Measurements from ENCODE around the gene CAMTA1. TPM values are rescaled to one million over a fixed set of nuclear protein-coding genes. Genes with fewer than 3 reads are reported as not detected.
"Not testable (repeated sequence)": the region's sequence is repeated elsewhere in the genome, so short reads cannot be mapped to it uniquely, and the experiment has no call there.

Gene CAMTA1, protein sequence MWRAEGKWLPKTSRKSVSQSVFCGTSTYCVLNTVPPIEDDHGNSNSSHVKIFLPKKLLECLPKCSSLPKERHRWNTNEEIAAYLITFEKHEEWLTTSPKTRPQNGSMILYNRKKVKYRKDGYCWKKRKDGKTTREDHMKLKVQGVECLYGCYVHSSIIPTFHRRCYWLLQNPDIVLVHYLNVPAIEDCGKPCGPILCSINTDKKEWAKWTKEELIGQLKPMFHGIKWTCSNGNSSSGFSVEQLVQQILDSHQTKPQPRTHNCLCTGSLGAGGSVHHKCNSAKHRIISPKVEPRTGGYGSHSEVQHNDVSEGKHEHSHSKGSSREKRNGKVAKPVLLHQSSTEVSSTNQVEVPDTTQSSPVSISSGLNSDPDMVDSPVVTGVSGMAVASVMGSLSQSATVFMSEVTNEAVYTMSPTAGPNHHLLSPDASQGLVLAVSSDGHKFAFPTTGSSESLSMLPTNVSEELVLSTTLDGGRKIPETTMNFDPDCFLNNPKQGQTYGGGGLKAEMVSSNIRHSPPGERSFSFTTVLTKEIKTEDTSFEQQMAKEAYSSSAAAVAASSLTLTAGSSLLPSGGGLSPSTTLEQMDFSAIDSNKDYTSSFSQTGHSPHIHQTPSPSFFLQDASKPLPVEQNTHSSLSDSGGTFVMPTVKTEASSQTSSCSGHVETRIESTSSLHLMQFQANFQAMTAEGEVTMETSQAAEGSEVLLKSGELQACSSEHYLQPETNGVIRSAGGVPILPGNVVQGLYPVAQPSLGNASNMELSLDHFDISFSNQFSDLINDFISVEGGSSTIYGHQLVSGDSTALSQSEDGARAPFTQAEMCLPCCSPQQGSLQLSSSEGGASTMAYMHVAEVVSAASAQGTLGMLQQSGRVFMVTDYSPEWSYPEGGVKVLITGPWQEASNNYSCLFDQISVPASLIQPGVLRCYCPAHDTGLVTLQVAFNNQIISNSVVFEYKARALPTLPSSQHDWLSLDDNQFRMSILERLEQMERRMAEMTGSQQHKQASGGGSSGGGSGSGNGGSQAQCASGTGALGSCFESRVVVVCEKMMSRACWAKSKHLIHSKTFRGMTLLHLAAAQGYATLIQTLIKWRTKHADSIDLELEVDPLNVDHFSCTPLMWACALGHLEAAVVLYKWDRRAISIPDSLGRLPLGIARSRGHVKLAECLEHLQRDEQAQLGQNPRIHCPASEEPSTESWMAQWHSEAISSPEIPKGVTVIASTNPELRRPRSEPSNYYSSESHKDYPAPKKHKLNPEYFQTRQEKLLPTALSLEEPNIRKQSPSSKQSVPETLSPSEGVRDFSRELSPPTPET (N-terminal part only)
- total RNA-seq, result 36.6 and 40.9 TPM in 2 replicates

GRCh38 chr1:6785318-6785727, at the start of gene CAMTA1:
CAMTA1 (plus strand) TSS chr1:6785454; CDS start chr1:6785531, 77 bp downstream.
- no peak for DNase-seq (ENCODE audit: low read depth in 2 of 2)

DNA sequence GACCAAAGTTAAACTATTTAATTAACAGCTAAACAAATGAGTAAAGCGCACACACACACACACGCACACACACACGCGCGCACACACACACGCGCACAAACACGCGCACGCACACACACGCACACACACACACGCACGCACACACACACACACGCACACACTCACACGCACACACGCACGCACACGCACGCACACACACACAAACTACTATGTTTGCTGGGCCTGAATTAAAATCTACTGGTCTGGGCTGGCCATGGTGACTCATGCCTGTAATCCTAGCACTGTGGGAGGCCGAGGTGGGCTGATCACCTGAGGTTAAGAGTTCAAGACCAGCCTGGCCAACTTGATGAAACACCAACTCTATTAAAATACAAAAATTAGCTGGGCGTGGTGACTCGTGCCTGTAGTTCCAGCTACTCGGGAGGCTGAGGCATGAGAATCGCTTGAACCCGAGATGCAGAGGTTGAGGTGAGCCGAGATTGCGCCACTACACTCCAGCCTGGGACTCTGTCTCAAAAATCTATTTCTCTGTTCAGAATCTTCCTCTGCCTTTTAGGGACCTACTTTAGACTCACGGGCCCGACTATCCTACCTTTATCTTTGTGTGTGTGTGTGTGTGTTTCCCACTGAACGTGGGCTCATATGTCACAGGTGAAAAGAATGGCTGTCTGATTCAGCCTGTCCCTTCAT, 46.1 kb upstream of the CAMTA1 start:
- DNase-seq (ENCODE audit: low read depth in 2 of 2), result no peak

DNA sequence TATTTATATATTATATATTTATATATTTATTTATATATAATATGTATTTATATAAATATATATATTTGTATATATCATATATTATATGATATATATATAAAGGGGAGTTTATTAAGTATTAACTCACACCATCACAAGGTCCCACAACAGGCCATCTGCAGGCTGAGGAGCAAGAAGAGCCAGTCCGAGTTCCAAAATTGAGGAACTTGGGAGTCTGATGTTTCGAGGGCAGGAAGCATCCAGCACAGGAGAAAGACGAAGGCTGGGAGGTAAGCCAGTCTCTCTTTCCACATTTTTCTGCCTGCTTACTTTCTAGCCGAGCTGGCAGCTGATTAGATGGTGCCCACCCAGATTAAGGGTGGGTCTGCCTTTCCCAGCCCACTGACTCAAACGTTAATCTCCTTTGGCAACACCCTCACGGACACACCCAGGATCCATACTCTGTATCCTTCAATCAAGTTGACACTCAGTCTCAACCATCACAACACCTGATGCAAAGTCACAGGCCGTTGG, 42.5 kb upstream of the CAMTA1 start:
- DNase-seq (ENCODE audit: low read depth in 2 of 2), result not testable (repeated sequence)

- DNase-seq (ENCODE audit: low read depth in 2 of 2), result peak in 1 of 2 donors; percentile 77
Observed at GRCh38 chr1:6743189-6744101, 41.8 kb upstream of the CAMTA1 start.

DNA sequence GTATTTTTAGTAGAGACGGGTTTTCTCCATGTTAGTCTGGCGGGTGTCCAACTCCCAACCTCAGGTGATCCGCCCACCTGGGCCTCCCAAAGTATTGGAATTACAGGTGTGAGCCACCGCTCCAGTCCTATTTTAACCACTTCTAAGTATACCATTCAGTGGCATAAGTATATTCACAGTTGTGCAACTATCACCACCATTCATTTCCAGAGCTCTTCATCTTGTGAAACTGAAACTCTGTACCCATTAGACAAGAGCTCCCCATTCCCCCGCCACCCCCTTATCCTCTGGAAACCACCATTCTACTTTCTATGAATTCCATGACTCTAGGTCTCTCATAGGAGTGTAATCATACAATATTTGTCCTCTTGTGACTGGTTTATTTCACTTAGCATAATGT, 40.2 kb upstream of the CAMTA1 start:
- no peak for DNase-seq (ENCODE audit: low read depth in 2 of 2)

DNA sequence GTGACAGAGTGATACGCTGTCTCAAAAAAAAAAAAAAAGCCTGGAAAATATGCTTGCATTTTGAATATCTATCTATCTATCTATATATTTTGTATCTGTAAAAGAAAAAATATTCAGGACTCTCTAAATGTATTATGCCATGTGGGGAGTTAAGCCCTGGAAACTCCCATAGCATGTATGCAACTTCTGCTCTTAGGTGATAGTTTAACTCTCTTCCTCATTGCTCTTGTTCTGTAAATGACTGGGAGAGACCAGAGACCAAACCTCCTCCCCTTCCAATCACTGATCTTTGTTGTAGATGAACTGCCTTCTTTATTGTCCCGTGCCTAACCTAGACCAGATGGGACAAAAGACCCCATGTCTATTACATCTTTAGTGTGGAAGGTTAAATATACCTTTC, 37.6 kb upstream of the CAMTA1 start:
- DNase-seq (ENCODE audit: low read depth in 2 of 2), result no peak

GRCh38 chr1:6750490-6750889, 34.8 kb upstream of the CAMTA1 start:
- no peak for DNase-seq (ENCODE audit: low read depth in 2 of 2)

DNA sequence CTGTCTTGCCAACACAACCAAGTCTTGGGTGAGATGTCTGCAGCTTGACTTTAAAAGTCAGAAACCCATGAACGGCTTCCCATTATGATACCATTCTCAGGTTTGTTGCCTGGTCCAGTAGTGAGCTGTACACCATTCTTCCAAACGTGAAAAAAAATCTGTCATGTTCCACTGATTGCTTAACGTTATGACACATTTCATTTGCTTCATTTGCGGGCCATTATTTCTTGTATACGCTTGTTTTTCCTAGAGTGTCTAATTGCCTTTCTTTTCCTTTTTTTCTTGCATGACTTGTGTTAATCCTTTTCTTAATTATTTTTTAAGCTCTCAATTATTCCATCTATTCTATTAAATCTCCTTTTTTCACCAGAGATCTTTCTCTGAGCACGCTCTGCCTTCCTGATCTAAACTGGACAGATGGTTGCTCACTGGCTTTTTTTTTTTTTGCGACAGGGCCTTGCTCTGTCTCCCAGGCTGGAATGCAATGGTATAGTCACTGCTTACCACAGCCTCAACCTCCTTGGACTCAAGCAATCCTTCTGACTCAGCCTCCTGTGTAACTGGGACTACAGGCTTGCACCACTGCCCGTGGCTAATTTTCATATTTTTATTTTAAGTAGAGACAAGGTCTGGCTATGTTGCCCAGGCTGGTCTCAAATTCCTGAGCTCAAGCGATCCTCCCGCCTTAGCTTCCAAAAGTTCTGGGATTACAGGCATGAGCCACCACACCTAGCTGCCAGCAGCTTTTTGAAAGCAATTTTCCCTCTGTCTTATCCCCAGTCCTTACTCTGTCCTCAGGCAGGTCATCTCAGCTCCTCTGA, 31.7 kb upstream of the CAMTA1 start:
- DNase-seq (ENCODE audit: low read depth in 2 of 2), result no peak

DNA sequence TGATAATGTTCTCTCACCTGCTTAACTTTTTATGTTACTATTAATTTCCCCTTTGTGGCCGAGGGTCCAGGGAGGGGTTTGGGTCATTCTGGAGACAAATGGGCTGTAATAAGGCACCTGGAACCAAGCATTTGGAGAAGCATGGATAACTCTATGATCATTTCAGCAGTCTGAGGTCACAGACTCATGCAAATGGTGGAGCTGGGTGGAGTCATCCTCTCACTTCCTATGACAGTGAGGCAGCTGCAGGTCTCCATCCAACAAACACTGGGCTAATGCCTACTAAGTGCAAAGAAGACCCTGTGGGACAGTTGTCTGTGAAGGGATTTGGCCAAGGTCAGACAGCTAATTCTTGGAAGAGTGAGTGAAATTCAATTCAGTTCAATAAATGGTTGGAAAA, 28.8 kb upstream of the CAMTA1 start:
- DNase-seq (ENCODE audit: low read depth in 2 of 2), result no peak

- DNase-seq (ENCODE audit: low read depth in 2 of 2), result no peak
Observed at GRCh38 chr1:6757719-6758435, 27.4 kb upstream of the CAMTA1 start.

DNA sequence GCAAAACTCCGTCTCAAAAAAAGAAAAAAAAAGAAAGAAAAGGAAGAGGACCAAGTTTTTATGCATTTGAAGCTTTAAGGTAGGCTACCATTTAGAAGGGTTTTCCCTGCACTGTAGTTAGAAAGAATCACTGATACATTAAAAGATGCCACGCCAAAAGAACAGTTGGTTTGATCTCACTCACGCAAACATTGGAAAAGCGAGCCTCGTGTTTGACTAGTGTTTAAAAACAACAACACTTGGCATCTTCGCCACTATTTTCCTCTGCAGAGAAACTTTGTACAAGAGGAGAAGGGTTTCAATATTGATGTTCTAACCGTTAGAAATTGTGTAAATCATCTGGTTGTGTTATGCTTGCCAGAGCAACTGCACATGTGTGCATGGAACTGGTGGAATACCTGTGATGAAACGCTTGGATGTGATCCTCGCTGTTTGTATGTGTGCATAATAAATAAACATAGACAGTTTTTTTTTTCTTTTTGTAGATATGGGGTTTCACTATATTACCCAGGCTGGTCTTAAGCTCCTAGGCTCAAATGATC, 24.0 kb upstream of the CAMTA1 start:
- DNase-seq (ENCODE audit: low read depth in 2 of 2), result no peak

DNA sequence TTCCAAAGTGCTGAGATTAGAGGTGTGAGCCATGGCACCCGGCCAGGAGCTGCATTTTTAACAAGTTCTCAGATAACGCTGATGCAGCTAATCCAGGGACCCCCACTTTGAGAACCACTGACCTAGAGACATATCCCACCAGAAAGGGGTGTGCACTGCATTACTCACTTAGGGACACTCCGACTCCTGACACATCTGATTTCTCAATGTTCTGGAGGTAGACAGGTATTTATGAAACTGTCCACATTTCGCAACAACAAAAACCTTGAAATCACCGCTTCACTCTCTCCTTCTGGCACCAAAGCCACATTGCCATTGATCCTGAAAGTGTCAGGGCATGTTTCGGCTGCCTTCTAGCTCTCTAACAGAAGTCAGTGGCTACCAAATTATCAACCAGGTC, 23.2 kb upstream of the CAMTA1 start:
- DNase-seq (ENCODE audit: low read depth in 2 of 2), result no peak

GRCh38 chr1:6770751-6771440, 14.4 kb upstream of the CAMTA1 start:
- peak in 1 of 2 donors; percentile 14 for DNase-seq (ENCODE audit: low read depth in 2 of 2)

- DNase-seq (ENCODE audit: low read depth in 2 of 2), result no peak
Observed at GRCh38 chr1:6771441-6771769, 13.8 kb upstream of the CAMTA1 start.

GRCh38 chr1:6774381-6774780, 10.9 kb upstream of the CAMTA1 start:
- DNase-seq (ENCODE audit: low read depth in 2 of 2), result no peak

DNA sequence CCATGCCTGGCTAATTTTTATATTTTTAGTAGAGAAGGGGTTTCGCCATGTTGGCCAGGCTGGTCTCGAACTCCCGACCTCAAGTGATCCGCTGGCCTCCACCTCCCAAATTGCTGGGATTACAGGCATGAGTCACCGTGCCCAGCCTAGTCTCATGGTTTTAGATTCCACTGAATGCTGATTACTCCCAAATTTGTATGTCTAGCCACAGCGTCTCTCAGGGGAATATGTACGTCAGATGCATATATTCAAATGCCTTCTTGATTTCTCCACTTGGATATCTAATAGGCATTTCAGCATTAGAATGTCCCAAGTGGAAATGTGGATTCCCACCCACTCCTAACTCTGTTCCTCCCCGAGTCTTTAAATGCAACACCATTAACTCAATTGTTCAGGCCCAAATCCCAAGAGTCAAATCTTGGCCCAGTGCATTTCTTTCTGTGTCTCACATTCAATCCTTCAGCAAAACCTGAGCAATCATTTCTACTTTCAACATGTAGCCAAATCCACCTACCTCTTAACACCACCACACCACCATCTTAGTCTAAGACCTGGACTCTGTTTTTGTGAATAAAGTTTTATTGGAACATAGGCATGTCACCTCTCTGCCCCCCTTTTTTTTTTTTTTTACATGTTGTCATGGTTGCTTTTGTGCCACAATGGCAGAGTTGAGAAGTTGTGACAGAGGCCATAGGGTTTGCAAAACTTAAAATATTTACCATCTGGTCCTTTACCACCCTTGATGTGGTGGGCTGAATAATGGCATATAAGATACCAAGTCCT, 9.8 kb upstream of the CAMTA1 start:
- DNase-seq (ENCODE audit: low read depth in 2 of 2), result no peak

GRCh38 chr1:6776389-6776788, 8.9 kb upstream of the CAMTA1 start:
- DNase-seq (ENCODE audit: low read depth in 2 of 2), result no peak

All from lung microvascular endothelial cell (primary cell).